Fibroblast of mammary gland (primary cell): ENCODE data around the gene FBN1.

Source experiments
- DNase-seq: peaks from one replicate; pipeline ENCODE4 v3.0.0-alpha.2; 2010; ENCODE audit warnings: low read depth
- H3K4me3 ChIP-seq: 2 replicates; pipeline ENCODE4 v1.5.1; 2011; ENCODE audit warnings: low read depth, mild to moderate bottlenecking, low read length, moderate library complexity; ENCODE audit not compliant: control insufficient read depth
- CTCF ChIP-seq: conservative IDR thresholded peaks from 2 replicates; pipeline ENCODE4 v1.5.1; 2011; ENCODE audit warnings: low read depth, low read length, inconsistent platforms; ENCODE audit not compliant: control insufficient read depth, insufficient read depth

FBN1 gene

GRCh38 chr15:48388910-48389309, 256.6 kb downstream of the FBN1 start:
- TF ChIP-seq CTCF, result no peak
- peak; percentile 52 for DNase-seq
- H3K4me3 ChIP-seq, result no peak overlapping the region

- no peak overlapping the region for H3K4me3 ChIP-seq
- DNase-seq, result peak; percentile 71
- no peak for TF ChIP-seq CTCF
Observed at GRCh38 chr15:48388016-48388851, 257.3 kb downstream of the FBN1 start.

GRCh38 chr15:48385031-48385830, 260.3 kb downstream of the FBN1 start:
- DNase-seq, result peak; percentile 100
- no peak overlapping the region for H3K4me3 ChIP-seq
- no peak for TF ChIP-seq CTCF

DNA sequence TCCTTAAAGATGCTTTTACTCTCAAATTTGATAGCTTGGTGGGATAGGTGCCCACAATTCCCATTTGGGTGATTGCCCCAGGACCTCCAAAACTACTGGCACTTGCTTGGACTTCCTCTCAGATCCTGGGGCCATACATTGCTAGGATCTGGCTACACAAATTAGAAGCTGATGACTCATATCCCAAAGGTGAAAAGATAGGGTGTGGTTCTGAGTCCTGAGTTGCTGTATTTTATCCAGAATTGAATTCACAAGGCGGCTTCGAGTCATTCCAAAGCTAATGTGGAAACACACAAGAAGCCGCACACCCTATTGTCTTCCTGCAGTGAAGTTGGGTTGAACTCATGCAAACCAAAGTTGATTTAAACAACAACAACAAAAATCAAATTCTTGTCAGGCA, 260.9 kb downstream of the FBN1 start:
- no peak for TF ChIP-seq CTCF
- DNase-seq, result peak; percentile 71
- no peak overlapping the region for H3K4me3 ChIP-seq

DNA sequence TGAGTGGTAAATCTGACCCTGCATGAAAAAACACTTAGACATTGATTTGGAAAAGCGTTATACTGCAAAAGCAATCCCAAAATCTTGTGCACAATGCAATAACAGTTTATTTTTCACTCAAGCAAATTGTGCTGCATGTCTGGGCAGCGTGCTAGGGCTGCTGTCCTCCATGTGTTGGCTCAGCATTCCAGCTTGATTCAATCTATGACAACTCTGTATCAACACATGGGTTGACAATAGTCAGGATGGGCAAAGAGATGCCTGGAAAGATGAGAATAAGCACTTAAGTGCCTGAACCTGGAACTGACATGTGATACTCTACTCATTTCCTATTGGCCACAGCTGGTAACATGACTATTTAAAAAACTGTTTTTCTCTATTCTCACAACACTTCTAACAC, 262.5 kb downstream of the FBN1 start:
- no peak for DNase-seq
- TF ChIP-seq CTCF, result no peak
- no peak overlapping the region for H3K4me3 ChIP-seq

DNA sequence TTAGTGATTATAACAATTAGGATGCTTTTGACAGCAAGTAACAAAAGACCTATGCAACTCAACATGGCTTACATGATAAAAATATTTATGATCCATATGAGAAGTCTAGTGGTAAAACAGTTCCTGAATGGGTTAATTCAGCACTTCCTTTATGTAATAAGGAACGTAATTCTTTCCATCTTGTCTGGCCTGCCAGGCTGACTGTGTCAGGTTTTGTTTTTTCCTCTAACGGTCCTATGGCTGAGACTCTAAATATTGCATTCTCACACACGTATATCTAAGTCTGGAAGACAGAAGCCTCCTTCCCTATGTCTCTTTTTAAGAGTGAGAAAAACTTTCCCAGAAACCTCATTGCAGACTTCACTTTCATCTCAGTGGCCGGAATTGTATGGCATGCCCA, 263.6 kb downstream of the FBN1 start:
- no peak for TF ChIP-seq CTCF
- H3K4me3 ChIP-seq, result no peak overlapping the region
- no peak for DNase-seq
